Neural progenitor cell (in vitro differentiated cells): ENCODE measurements around the gene HMCN1. TPM values are rescaled to one million over a fixed set of nuclear protein-coding genes. Genes with fewer than 3 reads are reported as not detected.
"Not testable (repeated sequence)": the region's sequence is repeated elsewhere in the genome, so short reads cannot be mapped to it uniquely, and the experiment has no call there.

ENCODE experiments used
- DNase-seq: peaks from one replicate; pipeline ENCODE4 v3.0.0-alpha.2; 2016; ENCODE audit warnings: low spot score
- H2AFZ ChIP-seq: fragments of 200-600 bp; sonication (generic); replicated peaks from 2 replicates; pipeline ENCODE4 v1.6.1; 2016; ENCODE audit warnings: antibody characterized with exemption
- H3F3A ChIP-seq: fragments of 200-600 bp; sonication (generic); 2 replicates; pipeline ENCODE4 v1.6.1; 2016; ENCODE audit warnings: antibody characterized with exemption, low read depth
- H3K27ac ChIP-seq: fragments of 200-600 bp; sonication (generic); 2 replicates; pipeline ENCODE4 v1.5.1; 2016; ENCODE audit warnings: mild to moderate bottlenecking
- H3K27me3 ChIP-seq: fragments of 200-600 bp; sonication (generic); 2 replicates; pipeline ENCODE4 v1.6.1; 2016; ENCODE audit warnings: mild to moderate bottlenecking, moderate library complexity
- H3K36me3 ChIP-seq: fragments of 200-600 bp; sonication (generic); 2 replicates; pipeline ENCODE4 v1.5.1; 2016
- H3K4me1 ChIP-seq: fragments of 200-600 bp; sonication (generic); 2 replicates; pipeline ENCODE4 v1.6.1; 2016; ENCODE audit warnings: mixed run types
- H3K4me2 ChIP-seq: fragments of 200-600 bp; sonication (generic); 2 replicates; pipeline ENCODE4 v1.6.1; 2016
- H3K4me3 ChIP-seq: fragments of 200-600 bp; sonication (generic); 2 replicates; pipeline ENCODE4 v1.5.1; 2016
- H3K79me2 ChIP-seq: fragments of 200-600 bp; sonication (generic); 2 replicates; pipeline ENCODE4 v1.6.1; 2016; ENCODE audit warnings: low read depth
- H3K9ac ChIP-seq: fragments of 200-600 bp; sonication (generic); 2 replicates; pipeline ENCODE4 v1.6.1; 2016
- H3K9me3 ChIP-seq: fragments of 200-600 bp; sonication (generic); 2 replicates; pipeline ENCODE4 v1.5.1; 2016; ENCODE audit warnings: low read depth
- H4K20me1 ChIP-seq: fragments of 200-600 bp; sonication (generic); 2 replicates; pipeline ENCODE4 v1.6.1; 2016; ENCODE audit warnings: low read depth
- H3K27ac Mint-ChIP-seq: 3 replicates; pipeline ENCODE4 v1.8.0; 2021; ENCODE audit warnings: mixed read lengths
- H3K27me3 Mint-ChIP-seq: 2 replicates; pipeline ENCODE4 v1.8.0; 2022; ENCODE audit warnings: low read depth, mild to moderate bottlenecking, inconsistent platforms, moderate library complexity, mixed read lengths; ENCODE audit not compliant: insufficient read depth
- H3K36me3 Mint-ChIP-seq: 3 replicates; pipeline ENCODE4 v1.8.0; 2021; ENCODE audit warnings: mixed read lengths
- H3K4me1 Mint-ChIP-seq: 3 replicates; pipeline ENCODE4 v1.8.0; 2021; ENCODE audit warnings: mixed read lengths
- H3K4me3 Mint-ChIP-seq: 3 replicates; pipeline ENCODE4 v1.8.0; 2021; ENCODE audit warnings: mild to moderate bottlenecking, moderate library complexity, mixed read lengths
- H3K9me3 Mint-ChIP-seq: 3 replicates; pipeline ENCODE4 v1.8.0; 2020; ENCODE audit warnings: mixed read lengths
- EZH2 ChIP-seq: fragments of 200-600 bp; sonication (generic); IDR thresholded peaks from 2 replicates; pipeline ENCODE4 v1.6.1; 2017; ENCODE audit warnings: antibody characterized with exemption, mild to moderate bottlenecking, moderate library complexity
- EZH2phosphoT487 ChIP-seq: fragments of 200-600 bp; sonication (generic); IDR thresholded peaks from 2 replicates; pipeline ENCODE4 v1.6.1; 2017; ENCODE audit warnings: antibody characterized with exemption
- total RNA-seq: library from RNA; depleted of rRNA; stranded (reverse); fragments of >200 nt; gene quantifications from 2 replicates; pipeline ENCODE4 v1.2.3, GENCODE V29; 2015; ENCODE audit warnings: low replicate concordance
- TF ChIP-seq, protein P1 (sequence below): fragments of 200-600 bp; sonication (generic); IDR thresholded peaks from 2 replicates; pipeline ENCODE4 v1.5.1; 2017; ENCODE audit warnings: antibody characterized with exemption, mild to moderate bottlenecking

The HMCN1 gene
- total RNA-seq, 1 donor from 2014 or later, result 26.4 TPM

- Histone ChIP-seq H3K4me3 (no peak overlapping the region), H3K9me3 (no peaks in the 10 kb centered on the region), H3K9ac (no peak overlapping the region), H3K79me2 (no peaks in the 10 kb centered on the region), H3K27ac (no peak overlapping the region), H3K36me3 (no peaks in the 10 kb centered on the region), H3F3A (no peaks in the 10 kb centered on the region), H4K20me1 (no peaks in the 10 kb centered on the region), H3K4me1 (no peaks in the 10 kb centered on the region), H3K27me3 (no peaks in the 10 kb centered on the region), H3K4me2 (no peak overlapping the region), H2AFZ (no peak overlapping the region)
- peaks cover under 1% of the 10 kb centered on the region for H3K9me3 Mint-ChIP-seq
- TF ChIP-seq, protein P1, sequence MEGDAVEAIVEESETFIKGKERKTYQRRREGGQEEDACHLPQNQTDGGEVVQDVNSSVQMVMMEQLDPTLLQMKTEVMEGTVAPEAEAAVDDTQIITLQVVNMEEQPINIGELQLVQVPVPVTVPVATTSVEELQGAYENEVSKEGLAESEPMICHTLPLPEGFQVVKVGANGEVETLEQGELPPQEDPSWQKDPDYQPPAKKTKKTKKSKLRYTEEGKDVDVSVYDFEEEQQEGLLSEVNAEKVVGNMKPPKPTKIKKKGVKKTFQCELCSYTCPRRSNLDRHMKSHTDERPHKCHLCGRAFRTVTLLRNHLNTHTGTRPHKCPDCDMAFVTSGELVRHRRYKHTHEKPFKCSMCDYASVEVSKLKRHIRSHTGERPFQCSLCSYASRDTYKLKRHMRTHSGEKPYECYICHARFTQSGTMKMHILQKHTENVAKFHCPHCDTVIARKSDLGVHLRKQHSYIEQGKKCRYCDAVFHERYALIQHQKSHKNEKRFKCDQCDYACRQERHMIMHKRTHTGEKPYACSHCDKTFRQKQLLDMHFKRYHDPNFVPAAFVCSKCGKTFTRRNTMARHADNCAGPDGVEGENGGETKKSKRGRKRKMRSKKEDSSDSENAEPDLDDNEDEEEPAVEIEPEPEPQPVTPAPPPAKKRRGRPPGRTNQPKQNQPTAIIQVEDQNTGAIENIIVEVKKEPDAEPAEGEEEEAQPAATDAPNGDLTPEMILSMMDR, result no peak
- TF ChIP-seq EZH2phosphoT487 (no peak), EZH2 (no peak)
- DNase-seq, result no peak
- no peaks in the 10 kb centered on the region for H3K36me3 Mint-ChIP-seq
- peaks cover 3% of the 10 kb centered on the region for H3K4me1 Mint-ChIP-seq
- no peak overlapping the region for H3K4me3 Mint-ChIP-seq
- no peak overlapping the region for H3K27ac Mint-ChIP-seq
- no peaks in the 10 kb centered on the region for H3K27me3 Mint-ChIP-seq
Measured at GRCh38 chr1:185789501-185790193, 55.5 kb downstream of the HMCN1 start.

DNA sequence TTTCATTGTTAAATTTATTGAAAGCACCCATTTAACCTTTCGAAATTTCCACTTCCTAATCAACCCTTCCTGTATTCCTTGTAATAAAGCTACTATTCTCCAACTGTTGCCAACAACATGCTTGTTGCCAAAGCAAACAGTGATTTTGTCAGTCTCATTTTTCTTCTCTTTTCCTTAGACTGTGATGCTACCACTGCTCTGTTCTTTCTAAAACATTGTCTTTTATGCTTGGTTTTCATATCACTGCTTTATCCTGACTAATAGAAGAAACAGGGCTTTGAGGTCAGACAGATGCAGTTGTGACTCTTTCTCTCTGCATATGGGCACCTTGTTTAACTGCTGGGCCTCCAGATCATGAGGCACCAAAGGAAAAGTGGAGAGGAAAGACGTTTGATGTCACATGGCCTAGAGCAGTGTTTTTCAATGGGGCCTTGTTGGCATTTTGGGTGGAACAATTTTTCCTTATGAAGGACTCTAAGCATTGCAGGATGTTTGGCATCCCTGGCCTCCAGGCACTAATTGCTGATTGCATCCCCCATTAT is 56.1 kb downstream of the HMCN1 start:
- Histone ChIP-seq H3K4me1 (no peaks in the 10 kb centered on the region), H3K9me3 (no peaks in the 10 kb centered on the region), H3K9ac (no peak overlapping the region), H2AFZ (no peak overlapping the region), H3F3A (no peaks in the 10 kb centered on the region), H3K27me3 (no peaks in the 10 kb centered on the region), H3K4me3 (no peak overlapping the region), H3K36me3 (no peaks in the 10 kb centered on the region), H4K20me1 (no peaks in the 10 kb centered on the region), H3K4me2 (no peak overlapping the region), H3K79me2 (no peaks in the 10 kb centered on the region), H3K27ac (no peak overlapping the region)
- Mint-ChIP-seq H3K36me3 (no peaks in the 10 kb centered on the region), H3K4me1 (peaks cover 3% of the 10 kb centered on the region), H3K4me3 (no peak overlapping the region), H3K9me3 (peaks cover 2% of the 10 kb centered on the region), H3K27me3 (no peaks in the 10 kb centered on the region), H3K27ac (no peak overlapping the region)
- no peak for DNase-seq
- TF ChIP-seq EZH2phosphoT487, result no peak

DNA sequence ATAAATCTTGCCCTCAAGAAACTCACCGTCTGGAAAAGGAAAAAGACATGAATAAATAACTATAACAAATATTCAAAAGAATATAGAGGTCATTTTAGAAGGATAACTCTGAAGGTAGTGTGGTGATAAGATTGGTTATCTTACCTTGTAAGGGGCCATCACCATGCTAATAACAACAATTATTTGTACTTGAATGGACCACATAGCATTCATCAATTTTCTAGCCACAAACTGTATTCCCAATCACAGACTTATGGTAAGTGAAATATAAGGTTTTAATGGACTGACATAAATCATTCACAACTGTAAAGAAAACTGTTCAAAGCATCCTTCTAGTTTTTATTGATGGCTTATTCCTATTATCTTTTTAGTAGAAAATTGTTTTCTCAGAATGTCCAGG is 57.8 kb downstream of the HMCN1 start:
- no peaks in the 10 kb centered on the region for H3K9me3 ChIP-seq
- Mint-ChIP-seq H3K27me3 (no peaks in the 10 kb centered on the region), H3K9me3 (peaks cover 7% of the 10 kb centered on the region), H3K4me1 (peaks cover 3% of the 10 kb centered on the region), H3K27ac (no peak overlapping the region), H3K4me3 (no peak overlapping the region), H3K36me3 (no peaks in the 10 kb centered on the region)
- no peaks in the 10 kb centered on the region for H4K20me1 ChIP-seq
- no peak overlapping the region for H3K27ac ChIP-seq
- H3K9ac ChIP-seq, result no peak overlapping the region
- H3K4me3 ChIP-seq, result no peak overlapping the region
- H2AFZ ChIP-seq, result no peak overlapping the region
- TF ChIP-seq EZH2phosphoT487 (no peak), EZH2 (no peak)
- TF ChIP-seq, protein P1, result no peak
- H3K79me2 ChIP-seq, result no peaks in the 10 kb centered on the region
- H3K4me1 ChIP-seq, result no peaks in the 10 kb centered on the region
- no peak overlapping the region for H3K4me2 ChIP-seq
- H3K36me3 ChIP-seq, result no peaks in the 10 kb centered on the region
- H3K27me3 ChIP-seq, result no peaks in the 10 kb centered on the region
- H3F3A ChIP-seq, result no peaks in the 10 kb centered on the region
- DNase-seq, result no peak

- not testable (repeated sequence) for H3K9ac ChIP-seq, H2AFZ ChIP-seq, H3K4me3 ChIP-seq, H3K4me2 ChIP-seq, H3K9me3 ChIP-seq, H3K27ac Mint-ChIP-seq, H3K4me1 ChIP-seq, H3K79me2 ChIP-seq, H3K36me3 Mint-ChIP-seq, H3K4me3 Mint-ChIP-seq, H3K36me3 ChIP-seq, H3K27me3 Mint-ChIP-seq, H3K27ac ChIP-seq, H3K27me3 ChIP-seq, DNase-seq, H4K20me1 ChIP-seq, H3K4me1 Mint-ChIP-seq, H3F3A ChIP-seq
- H3K9me3 Mint-ChIP-seq, result peaks cover 24% of the 10 kb centered on the region
Measured at GRCh38 chr1:185794495-185794894, 60.3 kb downstream of the HMCN1 start.
